Ovary (tissue), 10 donors: ENCODE results near the gene PCIF1. TPM values are rescaled to one million over a fixed set of nuclear protein-coding genes. Genes with fewer than 3 reads are reported as not detected.

Experiments used
- DNase-seq, 5 donors: peaks; one replicate each; pipeline ENCODE4 v3.0.0-alpha.2; 2019 to 2020
- H3K27ac ChIP-seq, 2 donors: fragments of 200-600 bp; one replicate each; pipeline versions ENCODE4 v1.5.1 to v1.8.0; 2019 to 2022
- H3K27me3 ChIP-seq: fragments of 200-600 bp; one replicate; pipeline ENCODE4 v1.8.0; 2022
- H3K36me3 ChIP-seq: fragments of 200-600 bp; sonication (generic); one replicate; pipeline ENCODE4 v1.5.1; 2019
- H3K4me1 ChIP-seq: one replicate; pipeline ENCODE4 v1.8.1; 2013; ENCODE audit warnings: mild to moderate bottlenecking, moderate library complexity; ENCODE audit not compliant: insufficient read depth
- H3K4me3 ChIP-seq: fragments of 200-600 bp; sonication (generic); one replicate; pipeline ENCODE4 v1.5.1; 2017
- H3K9me3 ChIP-seq, 2 donors: fragments of 200-600 bp in 1 of 2; sonication (generic) in 1 of 2; one replicate each; pipeline versions ENCODE4 v1.5.1 to v1.8.1; 2013 to 2019; ENCODE audit warnings: mild to moderate bottlenecking in 1 of 2, moderate library complexity in 1 of 2
- CTCF ChIP-seq, 3 donors: fragments of 450-650 bp in 2 of 3; fragments of 200-600 bp in 1 of 3; IDR thresholded peaks; one replicate each; pipeline versions ENCODE4 v1.5.1 to v1.8.0; 2016 to 2022; ENCODE audit warnings: antibody characterized with exemption in 3 of 3, mild to moderate bottlenecking in 1 of 3
- EP300 ChIP-seq: sonication (generic); formaldehyde crosslinking; IDR thresholded peaks from one replicate; pipeline ENCODE4 v1.6.1; 2017; ENCODE audit warnings: antibody characterized with exemption
- POLR2A ChIP-seq: fragments of 450-650 bp; IDR thresholded peaks from one replicate; pipeline ENCODE4 v1.6.1; 2017; ENCODE audit warnings: antibody characterized with exemption, mild to moderate bottlenecking, moderate library complexity
- WGBS, 3 donors: extraction: QIAGEN DNeasy Blood & Tissue Kit in 1 of 3; methylation state at CpG; one replicate each; pipeline versions ENCODE4 v1.1.5 to v1.1.7; 2013 to 2017; 5-methylcytosine and 5-hydroxymethylcytosine counted together
- intact Hi-C, 4 donors: fragments of 100-400 bp; cut with DNase I; formaldehyde crosslinking; loops; one replicate each; pipeline versions ENCODE4 v1.11.0 to v1.15.1; 2022 to 2023
- long read RNA-seq, 3 donors: library from polyadenylated mRNA in 2 of 3; unstranded in 2 of 3; transcript quantifications; one replicate each; pipeline ENCODE4 v2.0.0 and lab custom pipeline, GENCODE V29; 2021 to 2026
- polyA plus RNA-seq, 2 donors: library from polyadenylated mRNA; stranded (reverse); fragments of 200-250 nt in 1 of 2; fragments of 350-450 nt in 1 of 2; fragmentation: Illumina TruSeq in 1 of 2; extraction: RNeasy Lipid Tissue Mini Kit (QIAGEN cat#74804) in 1 of 2; gene quantifications; one replicate each; pipeline ENCODE4 v1.2.3, GENCODE V29; 2013 to 2014
- total RNA-seq, 7 donors: library from RNA; depleted of rRNA in 2 of 7; stranded (reverse); fragments of >200 nt in 2 of 7; fragmentation: NEBNext Ultra II Directional in 3 of 7; extraction: Animal tissue kit (Norgen Biotek cat#: 25700) in 3 of 7; gene quantifications; one replicate each; pipeline versions ENCODE4 v1.1.0 to v1.2.4, GENCODE V29; 2016 to 2023
- donor health status: DM: no; HTN: no; CAD: no; lungs with moderate emphysema.
- donor health status: DM: no; HTN: no; CAD: no.
- donor health status: Bipolar disorder and iron deficiency.
- donor health status: DM: yes; HTN: yes; CAD: no.
- donor health status: DM: no; HTN: no; CAD: no.
- donor health status: DM: yes; HTN: yes; CAD: no.

Gene PCIF1
- total RNA-seq (10 to 100 TPM; 34.5 to 73.7 (median 59.8) TPM), polyA plus RNA-seq (10 to 100 TPM; 14.6 to 48.2 TPM)
- long read RNA-seq, donor 1, transcript PCIF1-201 (17 exons, 2,747 nt), result major isoform, 224 of 324 reads
- long read RNA-seq, donor 1, partial matches to known transcripts, result 59 of 324 reads
- long read RNA-seq, donor 1, other reads (novel, unspliced or antisense), result 40 of 324 reads
- long read RNA-seq, donor 2, transcript PCIF1-201 (17 exons, 2,747 nt), result major isoform, 8 of 9 reads
- long read RNA-seq, donor 2, partial matches to known transcripts, result 0 of 9 reads
- long read RNA-seq, donor 2, other reads (novel, unspliced or antisense), result 0 of 9 reads
- long read RNA-seq, donor 3, transcript PCIF1-201 (17 exons, 2,747 nt), result major isoform, 117 of 181 reads
- long read RNA-seq, donor 3, partial matches to known transcripts, result 25 of 181 reads
- long read RNA-seq, donor 3, other reads (novel, unspliced or antisense), result 39 of 181 reads

GRCh38 chr20:45934586-45935415 is at the start of gene PCIF1:
Gene PCIF1, plus strand, starts transcription at chr20:45934683. Its CDS starts 4,317 bp downstream, at chr20:45939000.
- TF ChIP-seq EP300, result no peak
- peak; percentile 97 for TF ChIP-seq POLR2A
- peak in 2 of 3 donors; percentile 50 to 55 for TF ChIP-seq CTCF (IDR thresholded peaks at IDR 0.05)
- WGBS, 3 donors, result 0 to 1% (median 0%) methylated on average over 49 to 102 of the region's 102 CpGs
- Histone ChIP-seq H3K27ac (peak within 1 kb of the TSS; percentile 99 to 100), H3K36me3 (no peaks in the 10 kb centered on the region), H3K4me3 (peak within 1 kb of the TSS; percentile 67), H3K9me3 (no peaks in the 10 kb centered on the region), H3K27me3 (no peaks in the 10 kb centered on the region), H3K4me1 (peaks cover 2% of the 10 kb centered on the region)
- intact Hi-C loops, result loop anchor here in 2 of 4 donors (1.0 to 5.0 kb wide), 4 partner anchors 36 to 98 kb away; partner anchors contain the start of genes CTSA (in 2 of the 2) and NEURL2 (in 2 of the 2)
- peak; percentile 99 to 100 (median 99) for DNase-seq

GRCh38 chr20:45886590-45887345 is 47.7 kb upstream of the PCIF1 start:
- H3K4me1 ChIP-seq, result peaks cover 3% of the 10 kb centered on the region
- H3K9me3 ChIP-seq, result no peaks in the 10 kb centered on the region
- no peaks in the 10 kb centered on the region for H3K36me3 ChIP-seq
- no peak overlapping the region for H3K4me3 ChIP-seq
- DNase-seq, result peak in 1 of 5 donors; percentile 36
- WGBS, 3 donors, result 82 to 86% (median 84%) methylated on average over 19 of the region's 19 CpGs
- no peak for TF ChIP-seq POLR2A
- no peak for TF ChIP-seq EP300
- TF ChIP-seq CTCF (IDR thresholded peaks at IDR 0.05), result no peak
- H3K27me3 ChIP-seq, result no peaks in the 10 kb centered on the region
- intact Hi-C loops, result loop anchor here in 2 of 4 donors (5.0 to 10.0 kb wide), 2 partner anchors 44 to 58 kb away; no protein-coding TSS in a partner anchor
- H3K27ac ChIP-seq, result no peak overlapping the region

- Histone ChIP-seq H3K4me3 (no peak within 1 kb of the TSS), H3K4me1 (peaks cover 3% of the 10 kb centered on the region), H3K9me3 (no peaks in the 10 kb centered on the region), H3K27me3 (no peaks in the 10 kb centered on the region), H3K36me3 (no peaks in the 10 kb centered on the region), H3K27ac (no peak within 1 kb of the TSS)
- no peak for DNase-seq
- TF ChIP-seq EP300, result no peak
- no peak for TF ChIP-seq CTCF (IDR thresholded peaks at IDR 0.05)
- no peak for TF ChIP-seq POLR2A
- intact Hi-C loops, result loop anchor here in 2 of 4 donors (5.0 to 10.0 kb wide), 2 partner anchors 45 to 57 kb away; no protein-coding TSS in a partner anchor
- 88 to 91% (median 89%) methylated on average over 8 of the region's 8 CpGs for WGBS, 3 donors
These were observed 47.2 kb upstream of the PCIF1 start, which contains the start of gene SPATA25 for GRCh38 chr20:45887346-45887715. Gene SPATA25, minus strand, starts transcription at chr20:45887622. Its CDS starts 32 bp downstream, at chr20:45887590.
